HepG2 (cell line): Measurements from ENCODE around the gene BBIP1. TPM values are rescaled to one million over a fixed set of nuclear protein-coding genes. Genes with fewer than 3 reads are reported as not detected.

ENCODE experiments used
- AKAP8 ChIP-seq: sonication (generic); formaldehyde crosslinking; IDR thresholded peaks from 2 replicates; pipeline ENCODE4 v1.5.1; 2020; ENCODE audit warnings: mild to moderate bottlenecking, missing genetic modification reagents
- CCDC6 ChIP-seq: sonication (generic); formaldehyde crosslinking; IDR thresholded peaks from 2 replicates; pipeline ENCODE4 v1.8.1; 2022; ENCODE audit warnings: mild to moderate bottlenecking, missing genetic modification reagents, moderate library complexity
- FOXP1 ChIP-seq, 2 experiments: fragments of 450-650 bp in 1 of 2; IDR thresholded peaks; 2 replicates each; pipeline ENCODE4 v1.6.1; 2017 to 2018; ENCODE audit warnings: antibody characterized with exemption in 1 of 2
- GABPA ChIP-seq, 2 experiments: IDR thresholded peaks; 2 replicates each; pipeline ENCODE4 v1.6.1; 2011 to 2016; ENCODE audit warnings: low read depth in 2 of 2, low read length in 1 of 2, missing biosample characterization in 1 of 2, missing genetic modification characterization in 1 of 2
- IRF2 ChIP-seq: IDR thresholded peaks from 2 replicates; pipeline ENCODE4 v1.6.1; 2018; ENCODE audit warnings: missing genetic modification reagents, missing compliant biosample characterization
- MBNL3 ChIP-seq: fragments of 250-450 bp; sonication (Bioruptor Pico); conservative IDR thresholded peaks from 2 replicates; pipeline ENCODE4 v1.8.0; 2022; ENCODE audit warnings: mild to moderate bottlenecking, inconsistent platforms
- NR3C1 ChIP-seq: sonication (generic); formaldehyde crosslinking; IDR thresholded peaks from 2 replicates; pipeline ENCODE4 v1.4.0; 2020; ENCODE audit warnings: missing genetic modification reagents
- RCOR2 ChIP-seq: IDR thresholded peaks from 2 replicates; pipeline ENCODE4 v1.6.1; 2016; ENCODE audit warnings: missing biosample characterization, missing genetic modification reagents
- RORA ChIP-seq: sonication (generic); formaldehyde crosslinking; IDR thresholded peaks from 2 replicates; pipeline ENCODE4 v1.5.0; 2020; ENCODE audit warnings: mild to moderate bottlenecking, missing genetic modification reagents, moderate library complexity
- RXRA ChIP-seq: sonication (generic); formaldehyde crosslinking; IDR thresholded peaks from 2 replicates; pipeline ENCODE4 v1.5.1; 2020; ENCODE audit warnings: missing genetic modification reagents
- SMAD1 ChIP-seq: sonication (generic); formaldehyde crosslinking; IDR thresholded peaks from 2 replicates; pipeline ENCODE4 v1.4.0; 2020; ENCODE audit warnings: missing genetic modification reagents, low read depth, mild to moderate bottlenecking, borderline replicate concordance
- SRSF1 ChIP-seq: fragments of 200-400 bp; formaldehyde crosslinking; optimal IDR thresholded peaks from 2 replicates; pipeline ENCODE3; 2017; ENCODE audit warnings: mild to moderate bottlenecking, low read depth, low read length, moderate library complexity
- YEATS2 ChIP-seq: sonication (generic); formaldehyde crosslinking; IDR thresholded peaks from 2 replicates; pipeline ENCODE4 v1.4.0; 2020; ENCODE audit warnings: missing genetic modification reagents, borderline replicate concordance
- ZMYM3 ChIP-seq: sonication (generic); formaldehyde crosslinking; IDR thresholded peaks from 2 replicates; pipeline ENCODE4 v1.5.1; 2020; ENCODE audit warnings: mild to moderate bottlenecking, missing genetic modification reagents
- ZNF260 ChIP-seq: sonication (generic); formaldehyde crosslinking; IDR thresholded peaks from 2 replicates; pipeline ENCODE4 v1.4.0; 2020; ENCODE audit warnings: missing genetic modification reagents, low read depth, mild to moderate bottlenecking, borderline replicate concordance
- ZNF510 ChIP-seq: sonication (generic); formaldehyde crosslinking; IDR thresholded peaks from 2 replicates; pipeline ENCODE4 v1.4.0; 2020; ENCODE audit warnings: low read depth, mild to moderate bottlenecking, missing genetic modification reagents
- ZNF788 ChIP-seq: sonication (generic); formaldehyde crosslinking; IDR thresholded peaks from 2 replicates; pipeline ENCODE4 v1.5.0; 2020; ENCODE audit warnings: mild to moderate bottlenecking, missing genetic modification reagents, borderline replicate concordance
- polyA plus RNA-seq, 8 experiments: library from polyadenylated mRNA; depleted of rRNA in 3 of 8; stranded (reverse) in 7 of 8; unstranded in 1 of 8; fragments of >200 nt; fragmentation: Illumina TruSeq in 4 of 8; extraction: Trizol in 4 of 8; gene quantifications; 2 replicates each; pipeline versions ENCODE4 v1.2.1 to v1.2.3, GENCODE V29; 2011 to 2016; ENCODE audit warnings: low read depth in 4 of 8, missing spikeins in 1 of 8, mixed read lengths in 1 of 8; ENCODE audit not compliant: insufficient read depth in 1 of 8
- total RNA-seq, 5 experiments: library from RNA; depleted of rRNA; stranded (reverse); fragments of >200 nt; fragmentation: Illumina TruSeq; extraction: Trizol; gene quantifications; 2 replicates each; pipeline ENCODE4 v1.2.3, GENCODE V29; 2016; ENCODE audit warnings: low read depth in 1 of 5
- TF ChIP-seq, protein P1 (sequence below): sonication (generic); formaldehyde crosslinking; IDR thresholded peaks from 2 replicates; pipeline ENCODE4 v1.5.1; 2020; ENCODE audit warnings: mild to moderate bottlenecking, moderate library complexity, missing genetic modification reagents
- TF ChIP-seq, protein P2 (sequence below): sonication (generic); formaldehyde crosslinking; IDR thresholded peaks from 2 replicates; pipeline ENCODE4 v1.4.0; 2020; ENCODE audit warnings: missing genetic modification reagents
- TF ChIP-seq, protein P3 (sequence below): sonication (generic); formaldehyde crosslinking; IDR thresholded peaks from 2 replicates; pipeline ENCODE4 v1.8.1; 2023; ENCODE audit warnings: mild to moderate bottlenecking, missing genetic modification reagents, borderline replicate concordance
- TF ChIP-seq, protein P4 (sequence below): sonication (generic); formaldehyde crosslinking; IDR thresholded peaks from 2 replicates; pipeline ENCODE4 v1.4.0; 2020; ENCODE audit warnings: mild to moderate bottlenecking, missing genetic modification reagents

The BBIP1 gene
- total and polyA plus RNA-seq, 2 of the 13 experiments (the other 11 are each of a cell fraction or from before 2014, with no cell fraction given), result 18.3 to 24.1 TPM

DNA sequence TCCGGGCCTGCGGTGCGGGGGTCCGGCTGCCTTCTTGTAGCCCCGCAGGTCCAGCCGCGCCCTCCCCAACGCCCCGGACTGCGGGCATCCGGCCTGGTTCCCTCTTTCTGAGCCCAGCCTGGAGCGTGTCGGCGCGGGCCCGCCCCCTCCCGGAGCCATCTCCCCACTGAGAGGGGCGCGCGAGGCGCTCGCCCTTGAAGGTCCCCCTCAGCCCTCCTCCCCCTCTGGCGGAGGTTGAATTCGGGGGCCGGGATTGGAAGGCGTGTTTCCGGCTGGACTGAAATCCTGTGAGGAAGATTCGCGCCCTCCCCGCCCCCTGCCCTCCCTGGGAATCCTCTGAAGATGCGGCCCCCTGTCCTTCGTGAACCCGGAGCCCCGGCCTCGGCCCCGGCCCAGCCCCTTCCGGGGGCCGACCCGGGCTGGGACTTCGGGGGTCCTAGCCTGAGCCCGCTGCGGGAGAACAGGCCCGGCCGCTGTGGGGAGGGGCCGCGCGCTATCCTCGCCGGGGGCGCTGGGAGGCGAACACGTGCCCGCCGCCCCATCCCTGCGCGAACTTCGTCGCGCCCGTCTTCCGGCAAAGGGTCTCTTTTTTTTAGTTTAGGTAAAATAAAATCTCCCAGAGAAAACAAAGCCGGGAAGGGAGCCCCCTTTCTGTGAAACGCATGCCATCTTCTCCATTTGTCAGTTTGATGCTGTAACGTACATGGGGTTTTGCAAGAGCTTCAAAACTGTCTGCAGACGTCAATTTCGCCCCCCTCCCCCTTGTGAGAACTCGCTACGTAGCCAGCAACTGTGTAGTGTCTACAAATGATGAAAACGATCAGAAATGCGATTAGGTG, 46.6 kb downstream of the BBIP1 start (continued):
- TF ChIP-seq, protein P1, sequence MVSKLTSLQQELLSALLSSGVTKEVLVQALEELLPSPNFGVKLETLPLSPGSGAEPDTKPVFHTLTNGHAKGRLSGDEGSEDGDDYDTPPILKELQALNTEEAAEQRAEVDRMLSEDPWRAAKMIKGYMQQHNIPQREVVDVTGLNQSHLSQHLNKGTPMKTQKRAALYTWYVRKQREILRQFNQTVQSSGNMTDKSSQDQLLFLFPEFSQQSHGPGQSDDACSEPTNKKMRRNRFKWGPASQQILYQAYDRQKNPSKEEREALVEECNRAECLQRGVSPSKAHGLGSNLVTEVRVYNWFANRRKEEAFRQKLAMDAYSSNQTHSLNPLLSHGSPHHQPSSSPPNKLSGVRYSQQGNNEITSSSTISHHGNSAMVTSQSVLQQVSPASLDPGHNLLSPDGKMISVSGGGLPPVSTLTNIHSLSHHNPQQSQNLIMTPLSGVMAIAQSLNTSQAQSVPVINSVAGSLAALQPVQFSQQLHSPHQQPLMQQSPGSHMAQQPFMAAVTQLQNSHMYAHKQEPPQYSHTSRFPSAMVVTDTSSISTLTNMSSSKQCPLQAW (CRISPR knock-in tag), result no peak; the same call in 1 of the 2 replicates
- TF ChIP-seq SMAD1 (CRISPR knock-in tag), result peak; percentile 26; the same call in 1 of the 2 replicates
- no peak; the same call in 1 of the 2 replicates for TF ChIP-seq RXRA
- TF ChIP-seq NR3C1, result no peak
- TF ChIP-seq, protein P2, sequence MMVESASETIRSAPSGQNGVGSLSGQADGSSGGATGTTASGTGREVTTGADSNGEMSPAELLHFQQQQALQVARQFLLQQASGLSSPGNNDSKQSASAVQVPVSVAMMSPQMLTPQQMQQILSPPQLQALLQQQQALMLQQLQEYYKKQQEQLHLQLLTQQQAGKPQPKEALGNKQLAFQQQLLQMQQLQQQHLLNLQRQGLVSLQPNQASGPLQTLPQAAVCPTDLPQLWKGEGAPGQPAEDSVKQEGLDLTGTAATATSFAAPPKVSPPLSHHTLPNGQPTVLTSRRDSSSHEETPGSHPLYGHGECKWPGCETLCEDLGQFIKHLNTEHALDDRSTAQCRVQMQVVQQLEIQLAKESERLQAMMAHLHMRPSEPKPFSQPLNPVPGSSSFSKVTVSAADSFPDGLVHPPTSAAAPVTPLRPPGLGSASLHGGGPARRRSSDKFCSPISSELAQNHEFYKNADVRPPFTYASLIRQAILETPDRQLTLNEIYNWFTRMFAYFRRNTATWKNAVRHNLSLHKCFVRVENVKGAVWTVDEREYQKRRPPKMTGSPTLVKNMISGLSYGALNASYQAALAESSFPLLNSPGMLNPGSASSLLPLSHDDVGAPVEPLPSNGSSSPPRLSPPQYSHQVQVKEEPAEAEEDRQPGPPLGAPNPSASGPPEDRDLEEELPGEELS (CRISPR knock-in tag), result no peak; the same call in 1 of the 2 replicates
- no peak for TF ChIP-seq ZMYM3 (CRISPR knock-in tag)
- no peak for TF ChIP-seq FOXP1 (IDR thresholded peaks at IDR 0.05)
- TF ChIP-seq FOXP1 (CRISPR knock-in tag; IDR thresholded peaks at IDR 0.05), result no peak
- TF ChIP-seq CCDC6, result no peak
- TF ChIP-seq AKAP8, result no peak
- TF ChIP-seq ZNF260 (CRISPR knock-in tag), result no peak
- TF ChIP-seq ZNF788 (CRISPR knock-in tag), result peak; percentile 18; the same call in 1 of the 2 replicates
- no peak for TF ChIP-seq ZNF510 (CRISPR knock-in tag)
- TF ChIP-seq, protein P3, sequence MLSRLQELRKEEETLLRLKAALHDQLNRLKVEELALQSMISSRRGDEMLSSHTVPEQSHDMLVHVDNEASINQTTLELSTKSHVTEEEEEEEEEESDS (CRISPR knock-in tag), result no peak; the same call in none of the 2 replicates
- TF ChIP-seq RCOR2 (CRISPR knock-in tag), result no peak
- TF ChIP-seq, protein P4, sequence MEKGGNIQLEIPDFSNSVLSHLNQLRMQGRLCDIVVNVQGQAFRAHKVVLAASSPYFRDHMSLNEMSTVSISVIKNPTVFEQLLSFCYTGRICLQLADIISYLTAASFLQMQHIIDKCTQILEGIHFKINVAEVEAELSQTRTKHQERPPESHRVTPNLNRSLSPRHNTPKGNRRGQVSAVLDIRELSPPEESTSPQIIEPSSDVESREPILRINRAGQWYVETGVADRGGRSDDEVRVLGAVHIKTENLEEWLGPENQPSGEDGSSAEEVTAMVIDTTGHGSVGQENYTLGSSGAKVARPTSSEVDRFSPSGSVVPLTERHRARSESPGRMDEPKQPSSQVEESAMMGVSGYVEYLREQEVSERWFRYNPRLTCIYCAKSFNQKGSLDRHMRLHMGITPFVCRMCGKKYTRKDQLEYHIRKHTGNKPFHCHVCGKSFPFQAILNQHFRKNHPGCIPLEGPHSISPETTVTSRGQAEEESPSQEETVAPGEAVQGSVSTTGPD (CRISPR knock-in tag), result no peak
- TF ChIP-seq GABPA (IDR thresholded peaks at IDR 0.05; ENCODE audit: low read depth, low read length), result peak; percentile 37
- peak; percentile 38; the same call in 1 of the 2 replicates for TF ChIP-seq GABPA (CRISPR knock-in tag; IDR thresholded peaks at IDR 0.05; ENCODE audit: low read depth)
- TF ChIP-seq RORA (CRISPR knock-in tag), result no peak
- TF ChIP-seq YEATS2 (CRISPR knock-in tag), result 0 out of 2 replicates have a peak, but pooled peaks have one; percentile 6
- no peak for TF ChIP-seq MBNL3 (CRISPR knock-in tag)
- TF ChIP-seq SRSF1, result no peak
- no peak for TF ChIP-seq IRF2 (CRISPR knock-in tag)
